Amniotic stem cell (primary cell): ENCODE results near the gene AEBP1.
A peak's percentile ranks its signal among the peaks of the same experiment; 100 is the strongest.

Experiments used
- DNase-seq: peaks from one replicate; lab custom pipeline; 2025; lab: John Stamatoyannopoulos, UW

Gene AEBP1

DNA sequence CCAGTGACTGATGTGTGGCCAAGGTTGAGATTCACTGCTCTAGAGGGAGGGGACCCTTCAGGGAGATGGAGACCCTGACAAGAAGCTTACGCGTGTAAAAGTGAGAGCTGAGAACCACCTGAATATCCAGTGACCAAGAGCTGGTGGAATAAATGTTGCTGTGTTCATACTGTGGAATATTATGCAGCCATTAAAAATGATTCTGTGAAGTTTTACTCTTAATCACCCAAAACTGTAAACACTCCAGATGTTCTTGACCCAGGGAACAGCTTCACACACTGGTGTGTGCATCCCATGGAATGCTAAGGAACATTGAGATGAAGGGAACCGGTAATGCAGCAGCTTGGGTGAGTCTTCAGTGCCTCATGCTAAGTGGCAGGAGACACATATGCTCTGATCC is 17.5 kb upstream of the AEBP1 start:
- DNase-seq = no peak

DNA sequence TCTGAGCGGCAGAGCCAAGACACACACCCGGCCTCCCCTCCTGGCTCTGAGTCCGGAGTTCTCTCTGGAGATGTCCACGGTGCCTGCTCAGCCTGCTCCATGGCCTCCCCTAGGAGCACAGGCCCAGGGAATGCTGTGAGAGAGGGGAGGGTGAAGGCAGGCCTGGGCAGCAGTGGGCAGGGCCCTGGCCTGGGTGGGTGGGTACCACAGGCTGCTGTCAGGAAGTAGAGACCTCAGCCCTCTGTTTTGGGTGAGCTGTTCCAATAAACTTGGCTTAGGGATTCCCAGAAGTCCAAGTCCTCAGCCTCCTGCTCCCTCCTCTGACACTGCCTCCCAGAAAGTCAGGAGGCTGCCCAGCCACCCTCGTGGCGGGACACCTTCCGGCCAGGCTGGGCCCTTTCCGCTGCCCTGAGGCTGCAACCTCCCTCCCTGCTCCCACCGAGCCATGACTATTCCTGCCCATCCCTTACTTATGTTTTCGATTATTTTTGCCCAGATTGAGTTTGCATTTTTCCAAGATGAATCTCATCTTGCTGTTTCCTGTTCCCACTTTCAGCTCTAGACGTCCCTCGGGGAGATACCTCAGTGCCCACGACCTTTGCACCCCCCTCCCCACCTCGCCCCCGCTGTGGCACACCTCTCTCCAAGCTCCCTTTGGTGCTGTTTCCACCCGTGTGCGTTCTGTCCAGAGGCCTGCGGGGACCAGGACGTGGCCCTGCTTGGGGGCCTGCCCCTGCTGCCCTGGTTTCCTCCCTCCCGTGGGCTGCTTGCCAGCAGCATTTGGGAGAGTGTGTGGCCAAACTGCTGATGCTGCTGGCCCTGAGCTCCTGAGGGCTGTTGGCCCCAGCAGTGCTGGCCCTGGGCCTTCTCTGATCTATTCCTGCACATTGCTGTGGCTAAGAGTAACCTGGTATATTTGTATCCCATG is 16.0 kb upstream of the AEBP1 start:
- DNase-seq = peak; percentile 68

- DNase-seq = no peak
Measured at GRCh38 chr7:44093102-44093641, 11.0 kb upstream of the AEBP1 start.

GRCh38 chr7:44094365-44094764 is 9.8 kb upstream of the AEBP1 start:
- DNase-seq = no peak

- no peak for DNase-seq
Measured at GRCh38 chr7:44094883-44095592, 9.1 kb upstream of the AEBP1 start.

DNA sequence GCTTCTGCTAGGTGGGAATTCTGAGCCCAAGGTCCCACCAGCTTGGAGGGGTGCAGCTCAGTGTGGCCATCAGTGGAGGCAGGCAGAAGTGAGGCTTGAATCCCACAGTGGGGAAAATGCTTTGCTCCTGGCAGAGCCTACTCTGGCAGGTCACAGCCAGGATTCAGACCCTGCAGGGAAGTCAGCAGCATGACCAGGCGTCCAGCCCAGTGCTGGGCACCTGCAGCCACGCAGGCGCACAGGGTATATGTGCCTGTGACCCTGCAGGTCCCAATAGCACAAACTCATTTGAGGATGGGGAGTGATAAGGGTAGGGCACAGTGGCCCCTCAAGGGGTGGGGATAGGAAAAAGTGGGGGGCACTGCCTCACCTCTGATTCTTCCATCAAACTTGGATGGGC is 8.4 kb upstream of the AEBP1 start:
- DNase-seq = no peak

- DNase-seq = no peak
Measured at GRCh38 chr7:44096326-44096881, 7.7 kb upstream of the AEBP1 start.

- DNase-seq = no peak
Measured at GRCh38 chr7:44097064-44097932, 6.8 kb upstream of the AEBP1 start.

- no peak for DNase-seq
Measured at GRCh38 chr7:44098092-44099068, 5.8 kb upstream of the AEBP1 start.

DNA sequence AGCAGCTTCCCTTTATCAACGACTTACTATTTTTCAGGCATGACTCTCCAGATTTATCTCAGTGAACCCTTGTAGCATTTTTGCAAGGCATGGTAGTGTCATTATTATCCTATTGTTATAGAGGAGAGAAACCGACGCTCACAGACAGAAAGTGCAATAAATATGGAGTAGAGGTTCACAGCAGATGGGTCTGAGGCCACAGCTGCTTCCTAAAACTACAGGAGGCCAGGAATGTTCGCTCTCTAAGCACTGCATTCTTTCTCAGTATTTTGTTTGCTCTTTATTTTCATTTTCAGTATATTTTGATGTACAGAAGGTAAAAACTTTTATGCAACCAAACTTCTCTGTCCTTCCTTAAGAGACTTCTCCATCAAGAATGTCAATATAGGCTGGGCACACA is 4.5 kb upstream of the AEBP1 start:
- no peak for DNase-seq

DNA sequence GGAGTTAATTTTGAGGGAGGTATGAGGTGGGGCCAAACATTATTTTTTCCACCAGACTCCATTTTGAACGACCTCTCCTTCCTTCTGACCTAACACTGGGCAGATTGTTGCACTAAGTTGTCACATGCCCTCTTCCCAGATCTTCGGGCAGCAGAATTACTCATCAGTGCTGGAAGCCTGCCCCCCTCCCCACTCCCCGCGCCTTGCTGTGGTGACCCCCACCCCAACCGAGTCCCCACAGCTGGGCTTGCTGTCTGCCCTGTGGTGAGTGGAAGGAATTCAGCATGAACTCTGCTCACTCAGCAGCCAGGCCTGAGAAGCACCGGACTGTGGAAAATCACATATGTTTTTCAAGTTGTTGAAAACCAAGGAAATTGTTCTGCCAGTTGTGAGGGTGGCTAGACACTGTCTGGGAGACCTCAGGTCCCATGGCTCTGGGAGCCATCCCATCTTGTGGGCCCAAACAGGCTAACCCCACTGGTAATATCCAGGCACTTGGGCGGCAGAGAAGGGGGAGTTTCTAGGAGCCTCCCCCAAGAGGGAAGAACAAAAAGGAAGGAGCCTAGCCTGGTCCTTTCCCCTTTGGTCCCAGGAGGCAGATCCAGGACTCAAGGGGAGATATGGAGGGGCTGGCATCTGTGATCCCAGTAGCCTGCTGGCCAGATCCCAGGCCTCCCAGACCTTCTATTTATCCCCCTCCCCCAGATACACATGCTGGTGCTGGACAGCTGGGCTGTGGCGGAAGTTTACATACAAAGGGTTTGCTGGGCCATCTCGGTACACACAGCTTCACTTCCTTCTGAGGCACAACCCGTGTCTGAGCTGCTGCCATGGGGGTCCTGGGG is 3.5 kb upstream of the AEBP1 start:
- no peak for DNase-seq

- DNase-seq = no peak
Measured at GRCh38 chr7:44101303-44101965, 2.7 kb upstream of the AEBP1 start.

- peak; percentile 88 for DNase-seq
Measured at GRCh38 chr7:44101966-44102845, 1.9 kb upstream of the AEBP1 start.

DNA sequence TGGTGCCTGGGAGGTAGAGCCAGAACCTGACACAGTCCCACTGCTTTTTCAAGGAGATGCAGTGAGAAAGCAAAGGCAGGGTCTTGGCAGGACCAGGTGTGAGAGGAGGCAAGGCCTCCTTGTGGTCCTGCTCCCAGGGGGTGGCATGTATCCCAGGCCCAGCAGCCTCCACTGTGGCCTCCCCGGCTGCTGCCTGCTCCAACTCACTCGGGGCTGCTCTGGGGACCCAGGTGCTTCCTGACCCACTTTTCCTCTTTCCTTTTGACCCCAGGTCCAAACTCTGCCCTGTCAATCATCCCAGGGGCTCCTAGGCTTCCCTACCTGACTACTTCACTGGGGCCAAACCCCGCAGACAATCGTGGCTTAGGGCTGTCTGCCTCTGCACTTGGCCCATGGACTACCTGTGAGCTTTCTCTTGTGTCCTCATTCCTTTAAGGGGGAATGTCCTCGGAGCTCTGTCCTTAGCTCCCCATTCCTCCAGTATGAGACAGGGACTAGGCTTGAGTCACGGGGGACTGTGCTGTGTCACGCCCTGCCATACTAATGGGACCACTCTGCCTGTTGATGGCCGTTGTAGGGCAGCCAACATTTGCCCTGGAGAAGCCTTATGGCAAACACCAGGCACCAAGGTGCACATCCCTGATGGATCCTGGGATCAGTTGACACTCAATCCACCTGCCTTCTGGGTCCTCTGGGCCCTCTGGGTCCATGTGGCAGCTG is 1.1 kb upstream of the AEBP1 start:
- DNase-seq = no peak

- DNase-seq = no peak
Measured at GRCh38 chr7:44103566-44103922, 601 bp upstream of the AEBP1 start.

DNA sequence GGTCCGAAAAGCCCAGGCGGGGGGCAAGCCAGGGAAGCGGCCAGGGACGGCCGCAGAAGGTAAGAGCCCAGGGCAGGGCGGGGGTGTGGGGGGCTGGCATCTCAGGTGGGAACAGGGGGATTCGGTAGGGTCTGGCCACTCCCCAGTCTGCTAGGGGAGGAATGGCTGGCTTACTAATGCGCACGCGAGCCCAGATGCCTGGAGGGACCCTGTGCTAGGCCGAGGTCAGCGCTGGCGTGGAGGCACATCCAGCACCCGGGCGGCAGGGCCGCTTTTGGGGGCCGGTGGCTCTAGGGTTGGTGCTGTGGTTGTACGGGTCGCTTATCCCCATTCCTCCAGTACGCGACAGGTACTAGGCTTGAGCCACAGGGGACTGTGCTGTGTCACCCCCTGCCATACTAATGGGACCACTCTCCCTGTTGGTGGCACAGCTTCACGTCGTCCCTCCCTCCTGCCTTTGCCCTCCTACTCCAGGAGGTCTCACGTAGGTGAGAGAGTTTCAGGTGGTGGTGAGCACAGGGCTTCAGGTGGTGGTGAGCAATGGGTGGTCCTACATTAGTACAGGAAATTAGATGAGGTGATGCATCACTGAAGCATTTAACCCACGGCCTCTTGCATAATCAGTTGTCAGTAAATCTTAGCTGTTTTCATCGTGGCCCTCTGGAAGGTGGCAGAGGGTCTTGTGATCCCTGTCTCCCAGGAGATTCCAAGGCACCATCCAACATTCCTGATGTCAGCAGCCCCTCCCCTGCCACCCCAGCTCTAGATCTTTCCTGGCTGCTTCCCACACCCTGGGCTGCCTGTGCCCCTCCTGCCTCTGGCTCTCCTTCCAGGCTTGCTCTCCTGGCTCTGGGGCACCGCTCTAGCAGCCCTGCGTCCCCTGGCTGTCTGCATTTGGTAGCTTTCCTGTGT is 971 bp downstream of the AEBP1 start:
- no peak for DNase-seq
